Activated T-cell treated with anti-CD3 and anti-CD28 coated beads, Interleukin-2, amount 50 U/mL, for 24 hours (primary cell): ENCODE measurements around the gene MFSD6.

Source experiments
- DNase-seq: peaks from one replicate; pipeline ENCODE4 v3.0.0-alpha.2; 2020
- H3K27ac Mint-ChIP-seq: 2 replicates; pipeline ENCODE4 v1.8.0; 2020; ENCODE audit warnings: mild to moderate bottlenecking, mixed read lengths
- H3K27me3 Mint-ChIP-seq: 2 replicates; pipeline ENCODE4 v1.8.0; 2020; ENCODE audit warnings: mixed read lengths
- H3K36me3 Mint-ChIP-seq: 2 replicates; pipeline ENCODE4 v1.8.0; 2020; ENCODE audit warnings: low read depth, mixed read lengths
- H3K4me1 Mint-ChIP-seq: 2 replicates; pipeline ENCODE4 v1.8.0; 2020; ENCODE audit warnings: low read depth, mixed read lengths
- H3K4me3 Mint-ChIP-seq: 2 replicates; pipeline ENCODE4 v1.8.0; 2020; ENCODE audit warnings: mild to moderate bottlenecking, moderate library complexity, mixed read lengths
- H3K9me3 Mint-ChIP-seq: 2 replicates; pipeline ENCODE4 v1.8.0; 2020; ENCODE audit warnings: mixed read lengths

The MFSD6 gene

GRCh38 chr2:190526105-190526750 lies 118.1 kb downstream of the MFSD6 start:
- H3K36me3 Mint-ChIP-seq = peaks cover 27% of the 10 kb centered on the region
- H3K4me1 Mint-ChIP-seq = peaks cover 61% of the 10 kb centered on the region
- H3K4me3 Mint-ChIP-seq = no peak overlapping the region
- DNase-seq = no peak
- H3K9me3 Mint-ChIP-seq = no peaks in the 10 kb centered on the region
- H3K27ac Mint-ChIP-seq = no peak overlapping the region
- no peaks in the 10 kb centered on the region for H3K27me3 Mint-ChIP-seq

DNA sequence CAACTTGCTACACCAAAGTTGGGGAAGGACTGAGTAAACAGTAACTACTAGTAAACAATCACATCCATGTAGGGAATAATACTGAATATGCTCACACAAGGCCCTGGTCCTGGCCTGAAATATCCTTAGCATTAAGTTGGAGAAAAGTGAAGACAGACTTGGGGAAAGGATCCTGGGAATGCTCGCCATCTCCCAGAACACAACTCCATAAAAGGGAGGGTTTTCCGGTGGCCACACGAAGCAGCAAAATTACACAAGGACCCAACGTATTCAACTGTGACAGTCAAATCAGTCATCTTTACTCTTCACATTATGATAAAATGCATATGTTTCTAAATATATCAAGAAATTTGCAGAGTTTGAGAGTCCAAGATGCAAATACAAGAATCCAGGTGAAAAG lies 119.1 kb downstream of the MFSD6 start:
- H3K4me1 Mint-ChIP-seq = peaks cover 63% of the 10 kb centered on the region
- DNase-seq = no peak
- no peak overlapping the region for H3K27ac Mint-ChIP-seq
- peaks cover 25% of the 10 kb centered on the region for H3K36me3 Mint-ChIP-seq
- no peaks in the 10 kb centered on the region for H3K9me3 Mint-ChIP-seq
- no peak overlapping the region for H3K4me3 Mint-ChIP-seq
- H3K27me3 Mint-ChIP-seq = no peaks in the 10 kb centered on the region

DNA sequence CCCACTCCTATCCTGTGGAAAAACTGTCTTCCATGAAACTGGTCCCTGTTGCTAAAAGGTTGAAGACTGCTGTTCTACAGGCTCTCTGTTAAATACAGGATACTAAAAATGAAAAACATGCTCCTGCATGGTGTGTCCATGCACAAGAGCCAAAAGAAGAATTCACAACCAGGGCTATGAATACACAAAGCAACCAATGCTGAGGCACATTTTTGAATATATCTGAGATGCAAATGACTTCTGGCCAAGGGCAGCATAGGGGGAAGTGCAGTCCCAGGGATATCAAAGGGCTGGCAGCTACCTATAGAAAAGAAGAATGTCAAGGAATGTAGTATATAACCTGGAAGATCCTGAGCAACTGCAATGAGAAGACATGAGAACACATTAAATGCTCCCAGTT lies 119.8 kb downstream of the MFSD6 start:
- Mint-ChIP-seq H3K27me3 (no peaks in the 10 kb centered on the region), H3K36me3 (peaks cover 18% of the 10 kb centered on the region), H3K4me3 (no peak overlapping the region), H3K4me1 (peaks cover 70% of the 10 kb centered on the region), H3K27ac (no peak overlapping the region), H3K9me3 (no peaks in the 10 kb centered on the region)
- no peak for DNase-seq

DNA sequence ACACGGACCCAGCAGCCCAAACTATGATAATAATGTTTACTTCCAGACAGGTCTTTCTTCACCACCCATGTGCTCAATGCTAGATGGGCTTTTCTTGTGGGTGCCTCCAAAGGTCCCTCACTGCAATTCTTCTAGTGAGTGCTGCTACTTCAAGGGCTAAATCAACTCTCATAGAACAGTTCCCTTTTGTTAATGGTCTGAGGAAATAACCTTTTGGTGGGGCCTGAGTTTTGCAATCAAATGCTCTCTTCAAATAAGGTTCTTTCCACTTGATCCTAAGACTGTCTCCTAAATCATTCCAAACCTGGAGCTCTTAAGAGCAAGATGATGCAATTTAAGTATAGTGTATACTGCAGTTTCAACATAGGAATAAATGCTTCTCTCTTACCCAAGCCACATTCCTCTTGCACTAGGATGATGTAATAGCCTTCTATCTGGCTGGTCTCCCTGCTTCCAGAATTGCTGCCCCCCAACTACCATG lies 120.4 kb downstream of the MFSD6 start:
- Mint-ChIP-seq H3K27ac (no peak overlapping the region), H3K4me3 (no peak overlapping the region), H3K4me1 (peaks cover 77% of the 10 kb centered on the region), H3K9me3 (no peaks in the 10 kb centered on the region), H3K36me3 (peaks cover 18% of the 10 kb centered on the region), H3K27me3 (no peaks in the 10 kb centered on the region)
- no peak for DNase-seq

DNA sequence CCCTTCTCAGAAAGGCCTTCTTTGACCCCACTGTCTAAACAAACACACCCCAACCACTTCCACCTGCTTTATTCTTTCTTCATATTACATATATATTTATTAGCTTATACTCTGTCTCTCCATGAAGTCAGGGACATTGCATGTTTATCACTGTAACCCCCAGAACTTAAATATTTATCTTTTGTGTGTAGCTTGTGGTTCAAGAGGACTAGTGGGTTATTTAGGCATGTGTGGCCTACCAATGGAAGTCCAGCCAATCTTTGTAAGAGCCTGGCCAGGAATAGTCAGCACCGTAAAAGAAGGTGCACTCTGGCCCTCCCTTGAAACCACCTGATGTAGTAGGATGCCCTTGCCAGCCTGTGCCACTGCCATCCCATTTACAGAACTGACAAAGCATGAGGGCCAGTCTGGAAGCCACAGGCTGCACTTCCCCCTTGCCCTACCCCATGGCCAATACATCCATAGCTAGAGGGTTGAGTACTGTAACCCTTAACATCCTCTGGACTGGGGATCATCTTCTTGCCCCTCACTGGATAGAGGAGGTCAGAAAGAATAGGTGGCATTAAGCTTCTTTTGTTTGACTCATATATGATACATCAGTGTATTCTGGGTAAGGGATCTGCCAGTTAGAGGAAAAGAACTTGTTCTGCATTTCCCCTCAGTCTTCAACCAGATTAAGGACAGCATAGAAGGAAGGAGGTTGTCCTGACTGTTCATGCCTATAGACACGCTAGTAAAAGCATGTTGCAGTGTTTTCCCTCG lies 121.5 kb downstream of the MFSD6 start:
- H3K4me1 Mint-ChIP-seq = peaks cover 78% of the 10 kb centered on the region
- peaks cover 15% of the 10 kb centered on the region for H3K36me3 Mint-ChIP-seq
- H3K4me3 Mint-ChIP-seq = no peak overlapping the region
- no peaks in the 10 kb centered on the region for H3K9me3 Mint-ChIP-seq
- peak overlapping the region; percentile 75 for H3K27ac Mint-ChIP-seq
- H3K27me3 Mint-ChIP-seq = no peaks in the 10 kb centered on the region
- no peak for DNase-seq

DNA sequence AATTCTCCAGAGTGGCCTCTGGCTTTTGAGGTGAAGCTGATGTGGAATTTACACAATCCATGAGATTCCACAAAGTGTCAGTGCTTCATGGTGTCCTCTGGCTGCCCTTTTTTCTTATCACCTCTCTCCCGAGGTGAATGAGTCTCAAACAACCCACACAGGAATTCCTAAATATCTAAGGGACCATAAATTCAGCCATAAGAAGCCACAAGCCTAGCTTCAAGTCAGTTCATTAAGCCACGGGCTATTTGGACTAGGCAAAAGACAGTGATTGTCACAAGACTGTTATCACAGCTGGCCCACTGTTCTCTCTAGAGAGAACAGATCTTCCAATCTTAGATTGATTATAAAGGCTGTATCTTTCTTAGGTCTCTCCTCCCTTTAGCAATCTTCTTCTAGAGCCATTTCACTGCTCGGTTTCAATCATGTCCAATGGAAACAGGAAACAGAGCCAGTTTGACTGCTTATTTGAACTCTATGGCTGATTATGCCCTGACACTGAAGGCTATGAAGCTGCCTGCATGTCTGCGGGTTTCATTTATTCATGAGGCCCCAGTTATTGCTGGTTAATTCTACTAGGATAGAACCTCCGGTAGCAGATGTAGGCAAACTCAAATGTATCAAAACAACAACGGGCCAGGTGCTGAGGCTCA lies 122.2 kb downstream of the MFSD6 start:
- Mint-ChIP-seq H3K4me3 (no peak overlapping the region), H3K9me3 (no peaks in the 10 kb centered on the region), H3K27me3 (no peaks in the 10 kb centered on the region), H3K27ac (peak overlapping the region; percentile 75), H3K4me1 (peaks cover 72% of the 10 kb centered on the region), H3K36me3 (peaks cover 17% of the 10 kb centered on the region)
- DNase-seq = no peak

DNA sequence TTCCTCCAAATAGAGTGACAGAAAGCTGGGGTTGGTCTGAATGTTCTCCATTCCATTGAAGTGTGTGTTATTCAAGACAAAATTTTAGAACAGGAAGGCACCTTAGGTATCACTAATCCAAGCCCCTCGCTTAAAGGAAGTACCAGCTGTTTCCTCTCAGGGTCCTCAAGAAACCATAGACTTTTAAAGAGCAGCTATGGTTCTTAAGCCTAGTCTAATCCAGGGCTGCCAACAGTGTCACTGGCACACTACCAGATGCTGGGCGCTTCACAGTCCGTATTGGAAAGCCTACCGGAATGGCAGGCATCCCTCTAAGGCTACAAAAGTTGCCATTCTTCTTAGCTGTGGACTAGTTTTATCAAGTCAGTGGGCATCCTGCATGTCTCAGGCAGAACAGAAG lies 124.4 kb downstream of the MFSD6 start:
- H3K36me3 Mint-ChIP-seq = peaks cover 39% of the 10 kb centered on the region
- H3K27ac Mint-ChIP-seq = peak overlapping the region; percentile 100
- peaks cover 76% of the 10 kb centered on the region for H3K4me1 Mint-ChIP-seq
- no peak for DNase-seq
- H3K9me3 Mint-ChIP-seq = peaks cover 13% of the 10 kb centered on the region
- peak overlapping the region; percentile 96 for H3K4me3 Mint-ChIP-seq
- H3K27me3 Mint-ChIP-seq = no peaks in the 10 kb centered on the region

- peak; percentile 69 for DNase-seq
- Mint-ChIP-seq H3K9me3 (peaks cover 19% of the 10 kb centered on the region), H3K27me3 (no peaks in the 10 kb centered on the region)
Measured at GRCh38 chr2:190533175-190533967, 125.2 kb downstream of the MFSD6 start.

GRCh38 chr2:190533968-190534309 lies 125.8 kb downstream of the MFSD6 start:
- no peak for DNase-seq
- Mint-ChIP-seq H3K36me3 (peaks cover 53% of the 10 kb centered on the region), H3K27me3 (no peaks in the 10 kb centered on the region), H3K9me3 (peaks cover 25% of the 10 kb centered on the region), H3K4me1 (peaks cover 67% of the 10 kb centered on the region), H3K4me3 (peak overlapping the region; percentile 96), H3K27ac (peak overlapping the region; percentile 100)

More at GRCh38 chr2:190533175-190533967, 125.2 kb downstream of the MFSD6 start:
- H3K36me3 Mint-ChIP-seq = peaks cover 47% of the 10 kb centered on the region
- peaks cover 71% of the 10 kb centered on the region for H3K4me1 Mint-ChIP-seq
- peak overlapping the region; percentile 100 for H3K27ac Mint-ChIP-seq
- H3K4me3 Mint-ChIP-seq = peak overlapping the region; percentile 96

DNA sequence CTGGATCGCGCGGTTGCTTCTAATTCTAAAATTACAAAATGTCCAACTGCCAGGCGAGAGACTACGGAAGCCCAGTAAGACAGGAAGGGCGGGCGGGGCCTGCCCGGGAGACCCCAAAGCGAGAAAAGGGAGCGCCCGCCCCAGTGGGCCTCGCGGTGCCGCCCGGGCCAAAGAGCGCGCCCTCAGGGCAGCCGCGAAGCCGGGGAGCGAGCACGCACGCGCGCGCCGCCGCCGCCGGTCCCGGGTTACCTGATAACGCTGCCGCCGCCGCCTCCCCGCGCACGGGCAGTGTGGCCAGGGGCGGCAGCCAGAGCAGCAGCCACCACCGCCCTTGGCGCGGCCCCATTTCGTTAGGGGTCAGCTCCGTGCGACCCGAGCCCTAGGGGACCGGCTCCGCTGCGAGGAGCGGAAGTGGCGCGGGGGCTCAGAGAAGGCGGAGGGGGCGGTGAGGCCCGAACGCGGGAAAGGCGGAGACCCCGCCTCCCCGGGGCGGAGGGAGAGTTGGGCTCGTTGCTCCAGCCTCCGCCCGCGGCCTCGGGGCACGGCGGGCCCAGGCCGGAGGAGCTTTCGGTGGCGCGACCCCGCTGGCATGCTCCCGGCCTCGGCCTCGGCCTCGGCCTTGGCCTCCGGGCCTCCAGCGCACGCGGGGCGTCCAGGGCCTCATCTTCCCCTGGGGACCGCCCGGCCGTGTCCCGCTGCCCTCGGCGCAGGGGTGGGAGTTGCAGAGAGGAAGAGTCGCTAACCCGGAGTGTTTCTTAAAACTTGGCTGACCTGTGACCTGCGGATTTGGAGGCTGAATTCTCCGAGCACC lies 126.4 kb downstream of the MFSD6 start, which contains the start of gene NEMP2:
NEMP2 (minus strand) TSS at position 413 of the 811 bp plus-strand sequence; CDS start at position 346, 67 bp downstream.
- Mint-ChIP-seq H3K27ac (peak within 1 kb of the TSS; percentile 100), H3K4me1 (peaks cover 61% of the 10 kb centered on the region), H3K27me3 (no peaks in the 10 kb centered on the region), H3K9me3 (peaks cover 29% of the 10 kb centered on the region), H3K4me3 (peak within 1 kb of the TSS; percentile 96), H3K36me3 (peaks cover 55% of the 10 kb centered on the region)
- DNase-seq = peak; percentile 93

DNA sequence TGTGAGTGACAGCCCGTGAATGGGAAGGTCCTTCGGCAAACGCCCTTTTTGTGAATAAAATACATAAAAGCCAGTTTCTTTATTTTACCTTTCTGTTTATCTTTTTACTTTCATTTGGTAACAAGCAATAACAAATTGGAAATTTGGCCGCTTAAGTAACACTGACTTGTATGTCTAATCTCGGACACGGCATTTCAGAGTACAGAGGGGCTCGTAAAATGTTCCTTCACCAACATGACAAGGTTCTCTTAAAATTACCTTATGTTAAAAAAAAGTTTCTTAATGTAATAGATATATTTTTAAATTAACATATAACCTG lies 126.9 kb downstream of the MFSD6 start:
- H3K27ac Mint-ChIP-seq = peak overlapping the region; percentile 96

DNA sequence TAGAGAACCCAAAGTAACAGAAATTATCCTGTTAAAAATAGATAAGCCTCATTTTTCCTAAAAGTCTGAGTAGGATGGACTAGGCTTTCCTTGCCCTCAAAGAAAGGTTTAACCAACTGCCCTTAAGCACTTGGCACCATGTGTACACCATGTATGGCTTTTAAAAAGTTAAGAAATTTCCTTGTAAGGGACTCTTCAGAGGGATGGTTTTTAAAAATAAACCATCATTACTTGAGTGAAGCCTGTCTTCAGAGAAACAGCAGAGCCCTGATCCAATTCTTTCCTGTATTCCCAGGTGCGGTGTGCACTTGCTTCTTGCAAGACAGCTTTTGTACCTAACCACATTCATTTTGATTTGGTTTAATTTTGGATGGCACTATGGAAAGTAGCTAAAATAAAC lies 127.4 kb downstream of the MFSD6 start:
- H3K27me3 Mint-ChIP-seq = no peaks in the 10 kb centered on the region
- peak overlapping the region; percentile 96 for H3K4me3 Mint-ChIP-seq
- DNase-seq = no peak
- H3K27ac Mint-ChIP-seq = peak overlapping the region; percentile 90
- H3K36me3 Mint-ChIP-seq = peaks cover 65% of the 10 kb centered on the region
- H3K4me1 Mint-ChIP-seq = peaks cover 50% of the 10 kb centered on the region
- peaks cover 38% of the 10 kb centered on the region for H3K9me3 Mint-ChIP-seq

More for the DNA sequence above, 126.9 kb downstream of the MFSD6 start:
- Mint-ChIP-seq H3K27me3 (no peaks in the 10 kb centered on the region), H3K4me3 (peak overlapping the region; percentile 96), H3K4me1 (peaks cover 55% of the 10 kb centered on the region), H3K9me3 (peaks cover 33% of the 10 kb centered on the region), H3K36me3 (peaks cover 60% of the 10 kb centered on the region)
- DNase-seq = no peak

DNA sequence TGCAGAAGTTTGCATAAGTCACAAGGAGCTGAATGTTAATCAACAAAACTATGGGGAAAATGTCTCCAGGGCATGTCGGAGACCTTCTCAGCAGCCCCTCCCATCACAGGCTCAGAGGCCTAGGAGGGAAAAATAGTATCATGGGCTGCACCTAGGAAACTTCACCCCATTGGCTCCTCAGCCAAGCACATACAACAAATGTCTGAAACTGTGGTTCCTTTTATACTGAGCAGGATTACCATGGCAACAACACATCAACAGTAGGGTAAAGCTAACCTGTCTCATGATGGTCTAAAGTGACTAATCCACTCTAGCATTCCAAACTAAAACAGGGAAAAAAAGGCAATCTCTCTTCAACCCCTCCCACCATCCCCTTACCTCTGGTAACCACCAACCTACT lies 129.6 kb downstream of the MFSD6 start:
- DNase-seq = no peak
- H3K27ac Mint-ChIP-seq = no peak overlapping the region
- peaks cover 82% of the 10 kb centered on the region for H3K36me3 Mint-ChIP-seq
- no peak overlapping the region for H3K4me3 Mint-ChIP-seq
- H3K27me3 Mint-ChIP-seq = no peaks in the 10 kb centered on the region
- H3K4me1 Mint-ChIP-seq = peaks cover 30% of the 10 kb centered on the region
- H3K9me3 Mint-ChIP-seq = peaks cover 59% of the 10 kb centered on the region
